ENCODE results near the gene OPRM1. TPM values are rescaled to one million over a fixed set of nuclear protein-coding genes. Genes with fewer than 3 reads are reported as not detected.

Gene OPRM1
- total RNA-seq, 1 donor from 2014 or later, result not detected

DNA sequence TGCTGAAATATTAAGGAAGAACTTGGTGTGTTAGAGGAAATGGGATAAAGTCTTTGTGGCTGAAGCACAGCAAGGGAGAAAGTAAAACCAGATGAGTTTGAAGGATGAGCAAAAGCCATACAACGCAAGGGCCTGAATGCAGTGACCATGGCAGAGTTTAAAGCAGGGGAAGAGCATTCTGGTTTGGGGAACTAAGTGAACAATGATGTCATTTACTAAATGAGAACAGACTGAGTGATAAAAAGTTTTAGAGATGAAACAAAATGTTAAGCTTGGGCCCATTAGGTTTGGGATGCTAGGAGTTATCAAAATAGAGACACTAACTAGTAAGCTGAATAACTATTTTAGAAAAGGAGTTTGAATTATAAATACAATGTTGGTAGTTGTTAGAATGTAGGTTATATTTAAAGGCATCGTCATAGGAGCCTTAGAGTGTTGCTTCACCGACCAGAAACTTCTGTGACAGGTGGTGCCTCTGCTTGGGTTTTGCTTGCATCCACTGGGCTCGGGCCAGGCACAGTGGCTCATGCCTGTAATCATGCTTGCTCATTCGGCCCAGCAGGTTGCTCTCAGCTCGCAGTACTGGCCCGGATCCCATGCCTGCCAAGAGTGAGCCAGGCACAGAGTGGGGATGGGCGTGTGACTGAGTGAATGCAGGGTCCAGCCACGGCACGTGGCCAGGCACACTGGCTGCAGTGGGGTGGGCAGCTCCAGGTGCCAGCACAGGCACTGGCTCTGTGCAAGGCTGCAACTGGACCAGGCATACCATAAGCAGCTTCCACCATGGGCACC is 37.4 kb upstream of the OPRM1 start:
- H3K9me3 Mint-ChIP-seq (ENCODE audit: unreplicated experiment), result no peaks in the 10 kb centered on the region
- peaks cover 11% of the 10 kb centered on the region for H3K4me1 Mint-ChIP-seq (ENCODE audit: unreplicated experiment)
- H3K4me3 Mint-ChIP-seq (ENCODE audit: unreplicated experiment), result no peak overlapping the region
- no peaks in the 10 kb centered on the region for H3K36me3 Mint-ChIP-seq (ENCODE audit: low read depth, unreplicated experiment)
- TF ChIP-seq, protein P1, sequence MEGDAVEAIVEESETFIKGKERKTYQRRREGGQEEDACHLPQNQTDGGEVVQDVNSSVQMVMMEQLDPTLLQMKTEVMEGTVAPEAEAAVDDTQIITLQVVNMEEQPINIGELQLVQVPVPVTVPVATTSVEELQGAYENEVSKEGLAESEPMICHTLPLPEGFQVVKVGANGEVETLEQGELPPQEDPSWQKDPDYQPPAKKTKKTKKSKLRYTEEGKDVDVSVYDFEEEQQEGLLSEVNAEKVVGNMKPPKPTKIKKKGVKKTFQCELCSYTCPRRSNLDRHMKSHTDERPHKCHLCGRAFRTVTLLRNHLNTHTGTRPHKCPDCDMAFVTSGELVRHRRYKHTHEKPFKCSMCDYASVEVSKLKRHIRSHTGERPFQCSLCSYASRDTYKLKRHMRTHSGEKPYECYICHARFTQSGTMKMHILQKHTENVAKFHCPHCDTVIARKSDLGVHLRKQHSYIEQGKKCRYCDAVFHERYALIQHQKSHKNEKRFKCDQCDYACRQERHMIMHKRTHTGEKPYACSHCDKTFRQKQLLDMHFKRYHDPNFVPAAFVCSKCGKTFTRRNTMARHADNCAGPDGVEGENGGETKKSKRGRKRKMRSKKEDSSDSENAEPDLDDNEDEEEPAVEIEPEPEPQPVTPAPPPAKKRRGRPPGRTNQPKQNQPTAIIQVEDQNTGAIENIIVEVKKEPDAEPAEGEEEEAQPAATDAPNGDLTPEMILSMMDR (IDR thresholded peaks at IDR 0.05; ENCODE audit: unreplicated experiment), result no peak
- H3K27ac Mint-ChIP-seq (ENCODE audit: unreplicated experiment), result no peak overlapping the region
- no peak for DNase-seq (ENCODE audit: low spot score)
- peaks cover 3% of the 10 kb centered on the region for H3K27me3 Mint-ChIP-seq (ENCODE audit: unreplicated experiment)

DNA sequence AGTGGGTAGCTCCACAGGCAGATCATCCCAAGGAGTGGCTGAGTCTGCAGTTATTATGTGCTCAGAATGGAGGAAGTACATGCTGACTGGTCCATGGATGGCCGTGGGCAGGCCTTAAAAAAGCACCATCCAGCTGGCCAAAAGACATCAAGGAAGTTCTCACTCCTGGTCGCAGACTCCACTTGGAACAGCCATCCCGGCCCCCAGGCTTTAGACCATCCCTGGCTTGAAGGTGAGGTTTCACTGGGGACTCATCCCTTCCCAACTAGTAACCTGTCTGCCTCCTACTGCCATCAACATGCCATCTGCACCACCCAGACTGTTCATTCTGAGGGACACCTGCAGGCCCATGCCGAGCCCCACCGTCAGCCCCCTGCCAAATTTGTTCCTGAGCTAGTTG is 36.1 kb upstream of the OPRM1 start:
- H3K36me3 Mint-ChIP-seq (ENCODE audit: low read depth, unreplicated experiment), result no peaks in the 10 kb centered on the region
- H3K4me1 Mint-ChIP-seq (ENCODE audit: unreplicated experiment), result no peaks in the 10 kb centered on the region
- DNase-seq (ENCODE audit: low spot score), result no peak
- H3K27me3 Mint-ChIP-seq (ENCODE audit: unreplicated experiment), result peaks cover 3% of the 10 kb centered on the region
- TF ChIP-seq, protein P1 (IDR thresholded peaks at IDR 0.05; ENCODE audit: unreplicated experiment), result no peak
- H3K27ac Mint-ChIP-seq (ENCODE audit: unreplicated experiment), result no peak overlapping the region
- H3K4me3 Mint-ChIP-seq (ENCODE audit: unreplicated experiment), result no peak overlapping the region
- no peaks in the 10 kb centered on the region for H3K9me3 Mint-ChIP-seq (ENCODE audit: unreplicated experiment)

DNA sequence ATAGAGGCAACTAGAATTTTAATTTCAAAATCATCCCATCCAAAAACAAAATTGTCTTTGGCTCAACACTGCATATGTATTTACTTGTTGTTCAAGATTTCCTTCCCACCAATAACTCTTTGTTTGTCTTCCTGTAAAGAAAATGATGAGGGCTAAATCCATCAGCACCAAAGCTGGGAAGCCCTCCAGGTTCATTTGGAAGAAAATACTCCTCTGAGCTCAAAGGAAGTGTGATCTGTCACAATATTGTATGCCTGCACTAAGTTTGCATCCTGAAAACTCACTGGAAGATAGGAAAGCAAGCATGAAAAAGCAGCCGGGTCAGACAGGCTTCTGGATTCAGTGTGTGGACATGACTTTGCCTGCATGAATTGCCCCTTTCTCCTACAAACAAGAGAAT is 28.7 kb upstream of the OPRM1 start:
- Mint-ChIP-seq H3K9me3 (ENCODE audit: unreplicated experiment) (no peaks in the 10 kb centered on the region), H3K27me3 (ENCODE audit: unreplicated experiment) (peaks cover 1% of the 10 kb centered on the region), H3K4me3 (ENCODE audit: unreplicated experiment) (no peak overlapping the region), H3K36me3 (ENCODE audit: low read depth, unreplicated experiment) (no peaks in the 10 kb centered on the region), H3K4me1 (ENCODE audit: unreplicated experiment) (peaks cover 2% of the 10 kb centered on the region), H3K27ac (ENCODE audit: unreplicated experiment) (no peak overlapping the region)
- TF ChIP-seq, protein P1 (IDR thresholded peaks at IDR 0.05; ENCODE audit: unreplicated experiment), result no peak
- no peak for DNase-seq (ENCODE audit: low spot score)

DNA sequence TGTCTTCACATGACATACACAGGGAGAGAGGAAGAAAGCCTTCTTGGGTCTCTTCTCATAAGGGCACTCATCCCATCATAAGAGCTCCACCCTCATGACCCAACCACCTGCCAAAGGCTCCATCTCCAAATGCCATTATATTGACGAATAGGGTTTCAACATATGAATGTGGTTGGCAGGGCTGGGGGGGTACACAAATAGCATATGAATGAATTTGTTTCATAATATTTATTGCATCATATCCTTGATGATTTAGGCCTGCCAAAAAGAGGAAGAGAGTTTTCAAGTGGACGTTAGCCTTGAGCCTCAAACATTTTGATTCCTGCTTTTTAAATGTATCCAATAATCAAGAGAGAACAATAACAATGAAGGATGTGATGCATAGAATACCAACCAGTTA is 26.2 kb upstream of the OPRM1 start:
- no peaks in the 10 kb centered on the region for H3K9me3 Mint-ChIP-seq (ENCODE audit: unreplicated experiment)
- H3K4me1 Mint-ChIP-seq (ENCODE audit: unreplicated experiment), result peaks cover 2% of the 10 kb centered on the region
- H3K27me3 Mint-ChIP-seq (ENCODE audit: unreplicated experiment), result peaks cover 1% of the 10 kb centered on the region
- H3K4me3 Mint-ChIP-seq (ENCODE audit: unreplicated experiment), result no peak overlapping the region
- DNase-seq (ENCODE audit: low spot score), result no peak
- H3K36me3 Mint-ChIP-seq (ENCODE audit: low read depth, unreplicated experiment), result no peaks in the 10 kb centered on the region
- no peak overlapping the region for H3K27ac Mint-ChIP-seq (ENCODE audit: unreplicated experiment)
- TF ChIP-seq, protein P1 (IDR thresholded peaks at IDR 0.05; ENCODE audit: unreplicated experiment), result no peak

DNA sequence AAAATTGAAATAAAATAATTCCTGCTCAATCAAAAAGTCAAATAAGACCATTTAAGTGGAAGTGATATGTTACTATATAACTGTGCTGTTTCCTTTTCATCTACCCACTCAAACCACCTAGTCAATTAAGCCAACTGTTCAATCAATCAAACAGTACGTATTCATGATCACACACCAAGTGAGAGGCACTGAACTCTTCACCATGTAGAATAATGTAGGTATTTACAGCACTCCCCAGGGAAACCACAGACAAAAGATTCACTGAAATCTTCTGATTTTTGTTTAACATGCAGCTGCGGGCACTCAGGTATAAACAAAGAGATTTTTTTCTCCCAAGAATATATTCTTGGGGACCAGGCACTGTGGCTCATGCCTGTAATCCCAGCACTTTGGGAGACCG is 21.3 kb upstream of the OPRM1 start:
- no peaks in the 10 kb centered on the region for H3K36me3 Mint-ChIP-seq (ENCODE audit: low read depth, unreplicated experiment)
- H3K27me3 Mint-ChIP-seq (ENCODE audit: unreplicated experiment), result peaks cover 1% of the 10 kb centered on the region
- TF ChIP-seq, protein P1 (IDR thresholded peaks at IDR 0.05; ENCODE audit: unreplicated experiment), result no peak
- DNase-seq (ENCODE audit: low spot score), result no peak
- H3K4me3 Mint-ChIP-seq (ENCODE audit: unreplicated experiment), result no peak overlapping the region
- H3K4me1 Mint-ChIP-seq (ENCODE audit: unreplicated experiment), result no peaks in the 10 kb centered on the region
- H3K27ac Mint-ChIP-seq (ENCODE audit: unreplicated experiment), result no peak overlapping the region
- H3K9me3 Mint-ChIP-seq (ENCODE audit: unreplicated experiment), result no peaks in the 10 kb centered on the region

Data from endothelial cell (in vitro differentiated cells).